Measurements from ENCODE around the gene ANKRD55.

The ANKRD55 gene

GRCh38 chr5:56176871-56177533 is 56.1 kb downstream of the ANKRD55 start:
- no peak for TF ChIP-seq POLR2A (IDR thresholded peaks at IDR 0.05; ENCODE audit: low read depth, low read length)
- no peak for FAIRE-seq
- no peak for DNase-seq (ENCODE audit: insufficient read length, low spot score)

- no peak for DNase-seq (ENCODE audit: insufficient read length, low spot score)
- TF ChIP-seq POLR2A (IDR thresholded peaks at IDR 0.05; ENCODE audit: low read depth, low read length) = no peak
- no peak for FAIRE-seq
Measured at GRCh38 chr5:56176155-56176798, 56.9 kb downstream of the ANKRD55 start.

- FAIRE-seq = peak; percentile 6
- no peak for TF ChIP-seq POLR2A (IDR thresholded peaks at IDR 0.05; ENCODE audit: low read depth, low read length)
- DNase-seq (ENCODE audit: insufficient read length, low spot score) = peak; percentile 26
Measured at GRCh38 chr5:56175488-56175887, 57.6 kb downstream of the ANKRD55 start.

DNA sequence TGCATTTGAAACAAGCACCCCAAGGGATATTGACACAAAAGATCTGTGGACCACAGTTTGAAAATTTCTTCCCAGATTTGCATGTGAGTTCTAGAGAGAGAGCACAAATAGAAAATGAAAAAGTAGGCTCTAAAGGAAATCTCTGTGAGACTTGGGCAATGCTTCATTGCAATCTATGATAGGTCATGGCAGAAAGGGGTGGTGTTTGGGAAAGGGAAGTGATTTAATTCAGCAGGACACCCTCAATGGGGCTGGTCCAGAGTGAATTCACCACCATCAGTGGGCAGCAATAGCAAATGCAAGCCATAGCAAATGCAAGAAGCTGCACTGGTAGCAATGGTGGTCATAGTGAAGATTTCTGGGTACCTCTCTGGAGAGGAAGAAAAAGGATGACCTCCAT is 58.1 kb downstream of the ANKRD55 start:
- no peak for DNase-seq (ENCODE audit: insufficient read length, low spot score)
- no peak for FAIRE-seq
- no peak for TF ChIP-seq POLR2A (IDR thresholded peaks at IDR 0.05; ENCODE audit: low read depth, low read length)

- no peak for TF ChIP-seq POLR2A (IDR thresholded peaks at IDR 0.05; ENCODE audit: low read depth, low read length)
- DNase-seq (ENCODE audit: insufficient read length, low spot score) (no peak), FAIRE-seq (no peak)
Measured at GRCh38 chr5:56172241-56172640, 60.9 kb downstream of the ANKRD55 start.

- DNase-seq (ENCODE audit: insufficient read length, low spot score) = no peak
- no peak for TF ChIP-seq POLR2A (IDR thresholded peaks at IDR 0.05; ENCODE audit: low read depth, low read length)
- FAIRE-seq = no peak
Measured at GRCh38 chr5:56170557-56170956, 62.6 kb downstream of the ANKRD55 start.

DNA sequence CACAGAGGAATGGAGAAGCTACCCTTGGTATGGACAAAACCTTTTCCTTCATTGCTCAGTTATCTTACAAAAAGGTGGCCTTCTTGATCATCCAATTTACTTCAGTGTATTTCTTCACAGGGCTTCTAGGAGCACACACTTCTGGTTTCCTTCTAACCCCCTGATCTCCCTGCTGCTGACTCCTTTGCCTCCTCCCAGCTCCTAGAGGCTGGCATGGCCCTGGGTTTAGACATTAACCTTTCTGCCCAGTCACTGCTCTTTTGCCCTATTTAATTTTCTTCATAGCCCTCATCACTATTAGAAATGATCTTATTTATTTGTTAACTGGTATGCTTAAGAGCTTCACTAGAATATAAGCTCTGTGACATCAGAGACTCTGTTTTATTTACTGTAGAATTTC is 63.2 kb downstream of the ANKRD55 start:
- TF ChIP-seq POLR2A (IDR thresholded peaks at IDR 0.05; ENCODE audit: low read depth, low read length) = no peak
- DNase-seq (ENCODE audit: insufficient read length, low spot score) (no peak), FAIRE-seq (no peak)

DNA sequence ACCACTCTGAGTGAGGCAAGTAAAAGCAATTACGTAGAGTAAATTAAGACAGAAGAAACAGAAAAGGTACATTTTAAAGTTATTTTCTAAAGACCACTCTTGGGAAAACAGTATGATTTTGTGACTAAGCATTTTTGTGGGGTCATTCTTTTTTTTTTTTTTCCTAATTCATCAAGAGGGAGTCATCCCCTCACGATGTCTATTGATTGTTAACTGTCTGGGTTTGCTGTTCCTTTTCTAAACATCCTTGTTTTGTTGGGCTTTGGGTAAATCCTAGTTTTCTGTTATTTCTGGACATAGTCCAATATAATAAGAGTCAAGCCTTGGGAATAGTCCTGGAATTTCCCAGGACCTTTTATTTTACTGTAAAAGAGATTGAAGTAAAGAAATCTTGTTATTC is 63.8 kb downstream of the ANKRD55 start:
- no peak for TF ChIP-seq POLR2A (IDR thresholded peaks at IDR 0.05; ENCODE audit: low read depth, low read length)
- DNase-seq (ENCODE audit: insufficient read length, low spot score) (no peak), FAIRE-seq (no peak)

DNA sequence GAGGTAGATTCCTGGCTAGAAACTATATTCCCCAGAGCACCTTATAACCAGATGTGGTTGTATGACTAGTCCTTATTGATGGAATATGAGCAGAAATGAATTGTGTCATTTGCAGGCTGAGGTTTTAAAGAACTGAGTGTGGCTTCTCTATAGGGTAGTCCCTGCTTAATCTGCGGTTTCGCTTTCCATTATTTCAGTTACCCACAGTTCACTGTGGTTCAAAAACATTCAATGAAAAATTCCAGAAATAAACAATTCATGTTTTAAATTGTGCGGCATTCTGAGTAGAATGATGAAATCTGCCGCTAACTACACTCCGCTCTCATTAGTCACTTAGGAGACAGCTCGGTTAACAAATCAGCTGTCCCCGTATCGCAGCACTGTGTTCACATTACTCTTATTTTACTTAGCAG is 65.1 kb downstream of the ANKRD55 start:
- TF ChIP-seq POLR2A (IDR thresholded peaks at IDR 0.05; ENCODE audit: low read depth, low read length) = no peak
- DNase-seq (ENCODE audit: insufficient read length, low spot score) (no peak), FAIRE-seq (no peak)

DNA sequence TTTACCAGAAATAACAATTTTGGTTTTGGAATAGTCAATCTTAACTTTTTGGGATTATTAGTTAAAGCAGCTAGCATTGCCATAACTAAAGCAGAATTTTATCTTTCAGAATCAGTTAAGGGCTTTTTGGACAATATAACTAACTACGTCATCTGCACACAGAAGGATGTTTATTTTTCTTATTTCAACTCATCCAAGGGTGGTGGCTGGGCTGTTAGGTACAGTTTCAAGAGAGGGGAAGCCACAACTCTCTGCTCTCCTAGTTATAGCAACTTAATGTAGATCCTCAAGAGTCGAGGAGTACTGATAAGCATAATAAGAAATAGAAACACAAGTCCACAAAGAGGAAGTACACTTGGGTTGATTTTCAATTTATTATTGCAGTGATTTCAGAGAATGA is 65.6 kb downstream of the ANKRD55 start:
- DNase-seq (ENCODE audit: insufficient read length, low spot score) (no peak), FAIRE-seq (no peak)
- no peak for TF ChIP-seq POLR2A (IDR thresholded peaks at IDR 0.05; ENCODE audit: low read depth, low read length)

- TF ChIP-seq POLR2A (IDR thresholded peaks at IDR 0.05; ENCODE audit: low read depth, low read length) = no peak
- DNase-seq (ENCODE audit: insufficient read length, low spot score) (no peak), FAIRE-seq (no peak)
Measured at GRCh38 chr5:56166671-56167385, 66.3 kb downstream of the ANKRD55 start.

- no peak for FAIRE-seq
- TF ChIP-seq POLR2A (IDR thresholded peaks at IDR 0.05; ENCODE audit: low read depth, low read length) = no peak
- no peak for DNase-seq (ENCODE audit: insufficient read length, low spot score)
Measured at GRCh38 chr5:56164376-56164775, 68.8 kb downstream of the ANKRD55 start.

GRCh38 chr5:56161927-56162326 is 71.2 kb downstream of the ANKRD55 start:
- DNase-seq (ENCODE audit: insufficient read length, low spot score) (no peak), FAIRE-seq (no peak)
- no peak for TF ChIP-seq POLR2A (IDR thresholded peaks at IDR 0.05; ENCODE audit: low read depth, low read length)

GRCh38 chr5:56161439-56161823 is 71.7 kb downstream of the ANKRD55 start:
- no peak for TF ChIP-seq POLR2A (IDR thresholded peaks at IDR 0.05; ENCODE audit: low read depth, low read length)
- FAIRE-seq (no peak), DNase-seq (ENCODE audit: insufficient read length, low spot score) (no peak)

Measured in H54 (cell line).